Esophagus muscularis mucosa (tissue), 4 donors: ENCODE results near the gene CCDC9B. TPM values are rescaled to one million over a fixed set of nuclear protein-coding genes. Genes with fewer than 3 reads are reported as not detected.

ENCODE experiments used
- DNase-seq: peaks from one replicate; pipeline ENCODE4 v3.0.0-alpha.2; 2017; ENCODE audit errors: extremely low spot score
- H3K27ac ChIP-seq, 4 donors: fragments of 200-600 bp; sonication (generic); replicated peaks in 1 of 4; 1 replicate in 3 of 4; 2 replicates in 1 of 4; pipeline ENCODE4 v1.5.1; 2016 to 2019; ENCODE audit warnings: mild to moderate bottlenecking in 1 of 4
- H3K27me3 ChIP-seq, 4 donors: fragments of 200-600 bp; sonication (generic); one replicate each; pipeline versions ENCODE4 v1.5.1 to v1.6.0; 2016 to 2019
- H3K36me3 ChIP-seq, 4 donors: fragments of 200-600 bp; sonication (generic); one replicate each; pipeline ENCODE4 v1.5.1; 2016 to 2019
- H3K4me1 ChIP-seq, 4 donors: fragments of 200-600 bp; sonication (generic); one replicate each; pipeline ENCODE4 v1.5.1; 2016 to 2019
- H3K4me3 ChIP-seq, 4 donors: fragments of 200-600 bp; sonication (generic); 1 replicate in 2 of 4; 2 replicates in 2 of 4; pipeline ENCODE4 v1.5.1; 2016 to 2019; ENCODE audit warnings: mild to moderate bottlenecking in 4 of 4, moderate library complexity in 1 of 4
- H3K9me3 ChIP-seq, 4 donors: fragments of 200-600 bp; sonication (generic); 1 replicate in 3 of 4; 2 replicates in 1 of 4; pipeline ENCODE4 v1.5.1; 2016 to 2019
- CTCF ChIP-seq, 3 experiments: fragments of 200-600 bp in 2 of 3; fragments of 450-650 bp in 1 of 3; sonication (generic) in 2 of 3; IDR thresholded peaks; one replicate each; pipeline ENCODE4 v1.5.1; 2017 to 2019; ENCODE audit warnings: antibody characterized with exemption in 3 of 3, mild to moderate bottlenecking in 2 of 3, moderate library complexity in 1 of 3
- EP300 ChIP-seq: sonication (generic); formaldehyde crosslinking; IDR thresholded peaks from one replicate; pipeline ENCODE4 v1.6.1; 2017; ENCODE audit warnings: antibody characterized with exemption
- POLR2A ChIP-seq: fragments of 450-650 bp; IDR thresholded peaks from one replicate; pipeline ENCODE4 v1.6.1; 2017; ENCODE audit warnings: antibody characterized with exemption, moderate library complexity, mild to moderate bottlenecking, low read depth
- POLR2AphosphoS5 ChIP-seq, 2 donors: sonication (generic); formaldehyde crosslinking; IDR thresholded peaks; one replicate each; pipeline ENCODE4 v1.6.1; 2017; ENCODE audit warnings: antibody characterized with exemption in 2 of 2
- WGBS: methylation state at CpG from one replicate; pipeline ENCODE4 v1.1.5; 2018; 5-methylcytosine and 5-hydroxymethylcytosine counted together
- intact Hi-C: fragments of 100-400 bp; cut with DNase I; formaldehyde crosslinking; loops from one replicate; pipeline ENCODE4 v1.15.1; 2023
- total RNA-seq, 4 donors: library from RNA; depleted of rRNA; stranded (reverse); fragments of >200 nt; gene quantifications; one replicate each; pipeline versions ENCODE4 v1.1.0 to v1.2.1, GENCODE V29; 2016

Gene CCDC9B
- total RNA-seq, 4 donors from 2014 or later, result 22.9 to 82.6 (median 56.3) TPM

GRCh38 chr15:40368719-40369473 lies 28.2 kb upstream of the CCDC9B start:
- Histone ChIP-seq H3K27ac (no peak overlapping the region), H3K4me3 (no peak overlapping the region), H3K36me3 (no peaks in the 10 kb centered on the region), H3K4me1 (peaks cover 19 to 25% (median 21%) of the 10 kb centered on the region in 4 donors), H3K9me3 (no peaks in the 10 kb centered on the region), H3K27me3 (no peaks in the 10 kb centered on the region)
- intact Hi-C loops, result loop anchor here (1.0 to 5.0 kb wide), 2 partner anchors 47 to 53 kb away; partner anchors contain the start of gene INAFM2
- no peak for DNase-seq
- no peak for TF ChIP-seq POLR2AphosphoS5 (IDR thresholded peaks at IDR 0.05)
- TF ChIP-seq CTCF (IDR thresholded peaks at IDR 0.05), result no peak
- no peak for TF ChIP-seq EP300
- no peak for TF ChIP-seq POLR2A
- WGBS, result 92% methylated on average over 21 of the region's 24 CpGs

- H3K27ac ChIP-seq, result peak overlapping the region in 2 of 4 donors; percentile 28 to 48
- DNase-seq, result no peak
- 31% methylated on average over 24 of the region's 91 CpGs for WGBS
- TF ChIP-seq POLR2A, result no peak
- TF ChIP-seq POLR2AphosphoS5 (IDR thresholded peaks at IDR 0.05), result peak in 1 of 2 donors; percentile 72
- TF ChIP-seq CTCF (IDR thresholded peaks at IDR 0.05), result peak; percentile 88 to 94 (median 94)
- intact Hi-C loops, result loop anchor here (1.0 to 5.0 kb wide), 2 partner anchors 46 to 54 kb away; partner anchors contain the start of gene INAFM2
- H3K4me3 ChIP-seq, result peak overlapping the region; percentile 44 to 54 (median 50)
- H3K4me1 ChIP-seq, result peaks cover 19 to 25% (median 21%) of the 10 kb centered on the region in 4 donors
- H3K36me3 ChIP-seq, result no peaks in the 10 kb centered on the region
- no peaks in the 10 kb centered on the region for H3K27me3 ChIP-seq
- H3K9me3 ChIP-seq, result no peaks in the 10 kb centered on the region
These were observed 27.2 kb upstream of the CCDC9B start for GRCh38 chr15:40367686-40368611.

- H3K27ac ChIP-seq, result peak overlapping the region in 2 of 4 donors; percentile 28 to 48
- 85% methylated on average over 3 of the region's 5 CpGs for WGBS
- TF ChIP-seq EP300, result no peak
- TF ChIP-seq CTCF (IDR thresholded peaks at IDR 0.05), result no peak
- TF ChIP-seq POLR2AphosphoS5 (IDR thresholded peaks at IDR 0.05), result no peak
- peak overlapping the region; percentile 44 to 54 (median 50) for H3K4me3 ChIP-seq
- no peaks in the 10 kb centered on the region for H3K9me3 ChIP-seq
- H3K4me1 ChIP-seq, result peaks cover 19 to 25% (median 21%) of the 10 kb centered on the region in 4 donors
- H3K27me3 ChIP-seq, result no peaks in the 10 kb centered on the region
- DNase-seq, result no peak
- H3K36me3 ChIP-seq, result no peaks in the 10 kb centered on the region
- intact Hi-C loops, result loop anchor here (5.0 kb wide), 1 partner anchor 45 kb away; the partner anchor contains the start of gene INAFM2
These were observed 26.6 kb upstream of the CCDC9B start for GRCh38 chr15:40367371-40367685.

GRCh38 chr15:40366457-40367370 lies 26.0 kb upstream of the CCDC9B start:
- WGBS, result 85% methylated on average over 11 of the region's 14 CpGs
- TF ChIP-seq EP300, result no peak
- TF ChIP-seq POLR2AphosphoS5 (IDR thresholded peaks at IDR 0.05), result no peak
- TF ChIP-seq POLR2A, result no peak

More at GRCh38 chr15:40366457-40367370, 26.0 kb upstream of the CCDC9B start:
- DNase-seq, result no peak
- intact Hi-C loops, result loop anchor here (5.0 kb wide), 1 partner anchor 44 kb away; the partner anchor contains the start of gene INAFM2
- Histone ChIP-seq H3K4me3 (no peak overlapping the region), H3K27me3 (no peaks in the 10 kb centered on the region), H3K27ac (peak overlapping the region in 1 of 4 donors; percentile 28), H3K9me3 (no peaks in the 10 kb centered on the region), H3K4me1 (peaks cover 19 to 25% (median 21%) of the 10 kb centered on the region in 4 donors), H3K36me3 (no peaks in the 10 kb centered on the region)
